ENCODE data around the gene CHD8. TPM values are rescaled to one million over a fixed set of nuclear protein-coding genes. Genes with fewer than 3 reads are reported as not detected.

The CHD8 gene
- total RNA-seq, 1 donor = 55.4 TPM

DNA sequence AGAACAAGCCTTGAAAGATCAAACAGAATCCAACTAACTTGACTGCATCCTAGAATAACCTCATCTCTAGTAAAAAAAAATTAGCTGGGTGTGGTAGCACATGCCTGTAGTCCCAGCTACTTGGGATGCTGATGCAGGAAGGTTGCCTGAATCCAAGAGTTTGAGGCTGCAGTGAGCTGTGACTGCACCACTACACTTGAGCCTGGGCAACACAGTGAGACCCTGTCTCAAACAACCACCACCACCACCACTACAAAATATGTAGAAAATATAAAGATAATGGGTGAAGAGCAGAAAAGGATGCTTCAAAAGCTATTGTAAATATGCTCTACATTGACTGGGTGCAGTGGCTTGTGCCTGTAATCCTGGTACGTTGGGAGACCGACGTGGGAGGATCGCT lies 99.4 kb downstream of the CHD8 start:
- Histone ChIP-seq H3K27ac (ENCODE audit: low read depth, low read length) (no peak overlapping the region), H3K4me3 (ENCODE audit: insufficient read depth, low read length) (no peak overlapping the region), H3K4me1 (ENCODE audit: insufficient read depth, low read length) (no peaks in the 10 kb centered on the region), H3K4me2 (ENCODE audit: insufficient read depth, low read length) (no peak overlapping the region), H3K9me3 (ENCODE audit: low read depth, low read length) (no peaks in the 10 kb centered on the region), H4K20me1 (ENCODE audit: insufficient read depth, low read length) (no peaks in the 10 kb centered on the region), H3K79me2 (ENCODE audit: insufficient read depth, low read length) (peaks cover 2% of the 10 kb centered on the region), H2AFZ (ENCODE audit: low read length) (no peak overlapping the region), H3K36me3 (ENCODE audit: insufficient read depth, low read length) (peaks cover 82% of the 10 kb centered on the region), H3K27me3 (ENCODE audit: insufficient read depth, low read length) (no peaks in the 10 kb centered on the region)
- TF ChIP-seq, protein P1, sequence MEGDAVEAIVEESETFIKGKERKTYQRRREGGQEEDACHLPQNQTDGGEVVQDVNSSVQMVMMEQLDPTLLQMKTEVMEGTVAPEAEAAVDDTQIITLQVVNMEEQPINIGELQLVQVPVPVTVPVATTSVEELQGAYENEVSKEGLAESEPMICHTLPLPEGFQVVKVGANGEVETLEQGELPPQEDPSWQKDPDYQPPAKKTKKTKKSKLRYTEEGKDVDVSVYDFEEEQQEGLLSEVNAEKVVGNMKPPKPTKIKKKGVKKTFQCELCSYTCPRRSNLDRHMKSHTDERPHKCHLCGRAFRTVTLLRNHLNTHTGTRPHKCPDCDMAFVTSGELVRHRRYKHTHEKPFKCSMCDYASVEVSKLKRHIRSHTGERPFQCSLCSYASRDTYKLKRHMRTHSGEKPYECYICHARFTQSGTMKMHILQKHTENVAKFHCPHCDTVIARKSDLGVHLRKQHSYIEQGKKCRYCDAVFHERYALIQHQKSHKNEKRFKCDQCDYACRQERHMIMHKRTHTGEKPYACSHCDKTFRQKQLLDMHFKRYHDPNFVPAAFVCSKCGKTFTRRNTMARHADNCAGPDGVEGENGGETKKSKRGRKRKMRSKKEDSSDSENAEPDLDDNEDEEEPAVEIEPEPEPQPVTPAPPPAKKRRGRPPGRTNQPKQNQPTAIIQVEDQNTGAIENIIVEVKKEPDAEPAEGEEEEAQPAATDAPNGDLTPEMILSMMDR (IDR thresholded peaks at IDR 0.05; ENCODE audit: extremely low read depth, low read depth, low read length) = no peak
- no peak for DNase-seq (ENCODE audit: insufficient read length, low spot score, missing footprints)

DNA sequence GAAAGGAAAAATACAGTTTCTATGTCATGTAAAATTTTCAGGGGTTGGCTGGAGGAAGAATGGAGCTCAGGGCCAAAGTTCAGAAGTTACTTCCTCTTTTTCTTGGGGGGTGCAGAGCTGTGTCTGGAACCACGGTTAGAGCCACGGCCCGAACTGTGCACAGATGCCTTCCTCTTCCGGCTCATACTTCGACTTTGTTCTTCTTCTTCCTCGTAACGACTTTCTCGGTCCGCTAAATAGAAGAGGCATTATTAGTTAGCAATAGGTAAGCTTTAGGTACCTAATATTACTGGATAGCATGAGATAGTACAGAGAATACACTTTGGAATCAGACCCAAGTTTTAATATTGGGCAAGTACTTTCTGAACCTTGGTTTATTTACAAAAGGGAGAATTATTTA lies 103.3 kb downstream of the CHD8 start:
- Histone ChIP-seq H3K27me3 (ENCODE audit: insufficient read depth, low read length) (no peaks in the 10 kb centered on the region), H3K4me2 (ENCODE audit: insufficient read depth, low read length) (no peak overlapping the region)
- TF ChIP-seq, protein P1 (IDR thresholded peaks at IDR 0.05; ENCODE audit: extremely low read depth, low read depth, low read length) = no peak

DNA sequence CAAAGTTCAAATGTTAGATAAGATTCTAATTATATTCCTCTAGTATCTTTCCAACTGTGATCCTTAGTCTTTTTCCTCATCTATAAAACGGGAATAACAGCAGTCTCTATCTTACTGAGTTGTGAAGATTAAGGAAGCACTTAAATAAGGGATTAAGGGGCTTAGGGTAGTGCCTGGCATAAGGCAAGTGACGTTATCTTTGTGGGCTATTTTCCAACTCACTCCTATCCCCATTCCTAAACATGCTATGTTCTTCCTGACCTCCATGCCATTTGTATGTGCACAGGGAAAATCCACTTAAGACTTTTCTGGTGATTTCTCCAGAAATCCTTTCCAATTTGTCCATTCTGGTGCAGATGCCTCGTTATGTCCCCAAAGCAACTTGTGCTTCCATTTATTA lies 105.4 kb downstream of the CHD8 start:
- H3K4me1 ChIP-seq (ENCODE audit: insufficient read depth, low read length) = no peaks in the 10 kb centered on the region
- no peaks in the 10 kb centered on the region for H4K20me1 ChIP-seq (ENCODE audit: insufficient read depth, low read length)
- H3K4me2 ChIP-seq (ENCODE audit: insufficient read depth, low read length) = no peak overlapping the region
- H3K36me3 ChIP-seq (ENCODE audit: insufficient read depth, low read length) = peaks cover 38% of the 10 kb centered on the region
- H3K9me3 ChIP-seq (ENCODE audit: low read depth, low read length) = no peaks in the 10 kb centered on the region
- no peak overlapping the region for H3K27ac ChIP-seq (ENCODE audit: low read depth, low read length)
- DNase-seq (ENCODE audit: insufficient read length, low spot score, missing footprints) = no peak
- TF ChIP-seq, protein P1 (IDR thresholded peaks at IDR 0.05; ENCODE audit: extremely low read depth, low read depth, low read length) = no peak
- no peaks in the 10 kb centered on the region for H3K79me2 ChIP-seq (ENCODE audit: insufficient read depth, low read length)
- no peaks in the 10 kb centered on the region for H3K27me3 ChIP-seq (ENCODE audit: insufficient read depth, low read length)
- no peak overlapping the region for H2AFZ ChIP-seq (ENCODE audit: low read length)
- H3K4me3 ChIP-seq (ENCODE audit: insufficient read depth, low read length) = no peak overlapping the region

More for the DNA sequence above, 103.3 kb downstream of the CHD8 start:
- Histone ChIP-seq H3K9me3 (ENCODE audit: low read depth, low read length) (no peaks in the 10 kb centered on the region), H3K4me3 (ENCODE audit: insufficient read depth, low read length) (no peak overlapping the region), H2AFZ (ENCODE audit: low read length) (no peak overlapping the region), H3K79me2 (ENCODE audit: insufficient read depth, low read length) (no peaks in the 10 kb centered on the region), H3K36me3 (ENCODE audit: insufficient read depth, low read length) (peaks cover 59% of the 10 kb centered on the region), H3K27ac (ENCODE audit: low read depth, low read length) (no peak overlapping the region), H4K20me1 (ENCODE audit: insufficient read depth, low read length) (no peaks in the 10 kb centered on the region), H3K4me1 (ENCODE audit: insufficient read depth, low read length) (no peaks in the 10 kb centered on the region)
- DNase-seq (ENCODE audit: insufficient read length, low spot score, missing footprints) = no peak

DNA sequence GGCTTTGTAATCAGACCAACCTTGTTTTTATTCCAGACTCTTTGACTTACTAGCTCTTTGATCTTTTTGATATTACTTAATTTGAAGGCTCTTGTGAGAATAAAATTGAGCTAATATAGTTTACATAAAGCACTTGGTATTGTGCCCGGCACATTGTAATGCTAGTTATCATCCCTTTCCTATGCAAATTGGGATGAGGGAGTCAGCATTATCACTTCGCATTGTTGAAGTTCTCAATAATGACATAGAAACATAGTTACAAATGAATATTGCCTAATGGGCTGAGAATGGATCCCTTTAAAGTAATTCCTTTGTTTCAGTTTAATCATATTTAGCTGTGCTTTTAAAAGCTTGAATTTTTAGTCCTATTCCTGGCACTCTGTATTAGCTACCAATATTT lies 108.7 kb downstream of the CHD8 start:
- H3K36me3 ChIP-seq (ENCODE audit: insufficient read depth, low read length) = peaks cover 14% of the 10 kb centered on the region
- no peaks in the 10 kb centered on the region for H4K20me1 ChIP-seq (ENCODE audit: insufficient read depth, low read length)
- H3K4me3 ChIP-seq (ENCODE audit: insufficient read depth, low read length) = no peak overlapping the region
- no peaks in the 10 kb centered on the region for H3K27me3 ChIP-seq (ENCODE audit: insufficient read depth, low read length)
- no peaks in the 10 kb centered on the region for H3K79me2 ChIP-seq (ENCODE audit: insufficient read depth, low read length)
- H3K4me1 ChIP-seq (ENCODE audit: insufficient read depth, low read length) = no peaks in the 10 kb centered on the region
- TF ChIP-seq, protein P1 (IDR thresholded peaks at IDR 0.05; ENCODE audit: extremely low read depth, low read depth, low read length) = no peak
- H2AFZ ChIP-seq (ENCODE audit: low read length) = no peak overlapping the region
- no peaks in the 10 kb centered on the region for H3K9me3 ChIP-seq (ENCODE audit: low read depth, low read length)
- H3K4me2 ChIP-seq (ENCODE audit: insufficient read depth, low read length) = no peak overlapping the region
- H3K27ac ChIP-seq (ENCODE audit: low read depth, low read length) = no peak overlapping the region
- DNase-seq (ENCODE audit: insufficient read length, low spot score, missing footprints) = peak; percentile 70

Measured in osteoblast (primary cell).